Stimulated activated CD4-positive, alpha-beta T cell treated with anti-CD3 and anti-CD28 coated beads, Interleukin-15, amount 100 ng/mL, for 24 hours (primary cell): ENCODE measurements around the gene OXGR1.
"Not testable (repeated sequence)": the region's sequence is repeated elsewhere in the genome, so short reads cannot be mapped to it uniquely, and the experiment has no call there.

ENCODE experiments used
- DNase-seq: peaks from one replicate; pipeline ENCODE4 v3.0.0-alpha.2; 2020

OXGR1 gene

DNA sequence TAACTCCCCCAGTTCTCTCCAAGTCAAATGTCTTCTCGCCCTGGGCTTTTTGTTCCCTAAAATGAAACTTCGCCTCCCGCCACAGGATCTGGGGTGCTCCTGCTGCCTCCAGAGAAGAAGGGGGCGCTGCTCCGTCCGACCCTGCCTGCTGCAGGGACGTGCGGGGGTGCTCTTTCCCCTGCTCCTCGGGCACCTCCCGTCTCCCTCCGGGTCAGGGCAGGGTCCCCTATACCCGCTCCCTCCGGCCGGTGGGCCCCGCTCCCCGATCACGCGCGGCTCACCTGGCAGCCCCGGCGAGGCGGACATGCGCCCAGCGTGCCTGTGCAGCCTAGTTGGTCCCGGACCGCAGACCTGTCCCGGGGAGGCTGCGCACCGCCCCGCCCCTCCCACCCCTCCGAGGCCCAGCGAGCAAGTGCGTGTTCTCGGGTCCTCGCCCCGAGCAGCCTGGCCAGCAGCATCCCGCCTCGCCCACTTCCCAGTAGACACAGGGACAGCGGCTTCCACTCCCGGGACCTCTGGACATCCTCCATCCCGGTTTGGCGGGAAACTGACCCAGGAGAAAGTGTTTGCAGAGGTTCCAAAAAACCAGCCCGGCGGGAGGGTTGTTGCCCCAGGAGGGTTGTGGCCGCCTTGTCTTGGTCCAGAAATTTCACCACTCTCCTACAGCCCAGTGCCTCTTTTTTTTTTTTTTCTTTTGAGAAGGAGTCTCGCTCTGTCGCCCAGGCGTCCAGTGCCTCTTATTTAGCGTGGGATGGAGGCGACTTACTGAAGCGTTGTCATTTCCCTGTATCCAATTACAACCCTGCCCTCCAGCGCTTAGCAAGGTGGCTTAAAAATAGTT, at the start of gene OXGR1:
Gene OXGR1 (minus strand): TSS at position 460 of the 841 bp plus-strand sequence. CDS start 6,717 bp downstream, outside the sequence.
- DNase-seq = no peak

DNA sequence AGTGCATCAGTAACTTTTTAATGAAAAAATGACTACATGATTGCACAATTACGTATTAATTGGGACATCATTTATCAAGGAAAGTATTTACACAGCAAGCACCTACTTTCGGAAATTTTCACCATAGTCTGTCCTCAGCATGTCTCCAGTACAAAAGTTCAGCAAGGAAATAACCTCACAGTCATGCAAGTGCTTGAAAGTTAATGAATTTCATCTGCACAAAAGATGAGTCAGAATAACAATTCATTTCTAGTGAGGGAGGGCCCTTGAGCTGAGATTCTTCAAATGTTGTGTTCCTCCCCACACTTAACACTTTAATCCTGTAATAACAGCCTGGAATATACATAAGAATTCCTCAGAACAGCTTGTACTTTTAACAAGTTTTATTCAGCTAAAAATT, 49.0 kb upstream of the OXGR1 start:
- no peak for DNase-seq

DNA sequence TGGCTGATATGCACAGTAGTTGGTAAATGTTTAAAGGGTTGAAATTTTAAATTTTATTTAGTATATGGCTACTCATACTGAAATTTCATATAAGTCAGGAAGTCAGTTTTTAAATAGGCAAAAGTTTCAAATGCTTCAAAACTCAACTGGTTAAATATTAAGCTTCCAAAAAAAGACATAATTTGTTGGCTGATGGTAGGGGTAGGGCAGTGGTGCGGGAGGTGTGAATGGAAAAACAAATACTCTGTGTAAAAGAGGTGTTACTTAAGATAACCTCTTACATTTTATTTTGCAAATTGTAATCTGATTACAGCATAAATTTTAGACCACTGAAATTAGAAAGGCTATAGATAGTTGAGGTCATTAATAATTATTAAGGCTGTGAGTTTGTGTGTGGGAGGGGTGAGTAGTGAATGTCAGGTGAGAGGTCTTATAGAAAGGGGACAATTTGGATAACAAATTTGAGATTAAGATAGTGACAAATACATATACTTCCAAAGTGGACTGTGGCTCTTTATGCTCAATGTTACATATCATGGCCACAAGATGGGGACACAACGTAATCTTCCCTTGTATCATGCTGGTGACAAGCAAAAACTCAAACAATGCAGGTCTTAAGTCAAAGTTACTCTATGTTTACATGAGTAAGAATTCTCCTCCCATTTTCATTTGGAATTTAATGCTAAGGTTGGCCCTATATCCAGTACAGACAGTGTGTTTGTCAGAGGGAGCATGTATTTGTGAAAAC, 36.6 kb upstream of the OXGR1 start:
- DNase-seq = no peak

DNA sequence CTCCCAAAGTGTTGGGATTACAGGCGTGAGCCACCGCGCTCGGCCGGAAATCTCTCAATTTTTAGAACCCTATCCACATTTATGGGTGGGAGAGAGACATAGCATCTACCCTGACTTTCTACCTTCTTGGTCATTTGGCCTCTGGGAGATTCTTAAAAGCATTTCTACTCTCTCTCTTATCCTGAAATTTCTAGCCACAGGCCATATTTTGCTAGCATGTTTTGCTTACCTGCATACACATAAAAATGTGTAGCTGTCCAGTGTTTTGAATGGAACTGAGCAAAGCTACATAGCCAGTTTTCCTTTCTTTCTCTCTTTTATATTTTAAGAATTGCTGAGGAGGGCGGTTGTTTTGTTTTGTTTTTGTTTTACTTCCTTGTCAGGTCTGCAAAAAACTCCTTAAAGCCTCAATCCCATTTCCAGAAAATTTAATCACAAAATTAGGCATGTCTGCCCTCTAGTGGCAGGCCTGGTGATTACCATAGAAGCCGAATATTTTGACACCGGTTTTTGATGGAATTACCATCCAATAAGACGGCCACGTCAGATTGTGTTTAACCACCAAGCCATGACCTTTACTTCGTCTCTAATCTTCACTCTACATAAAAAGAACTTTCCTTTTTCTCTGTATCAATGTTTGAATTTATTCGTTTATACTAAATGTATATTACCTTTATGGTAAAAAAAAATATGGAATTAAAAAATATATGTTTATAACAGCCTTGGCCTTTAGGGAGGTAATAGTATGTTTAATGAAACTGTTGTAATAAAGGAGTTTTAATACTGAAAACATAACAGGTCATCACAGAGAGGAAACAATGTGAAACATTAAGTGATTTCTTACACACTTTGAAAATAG, 34.4 kb upstream of the OXGR1 start:
- DNase-seq = peak; percentile 62

DNA sequence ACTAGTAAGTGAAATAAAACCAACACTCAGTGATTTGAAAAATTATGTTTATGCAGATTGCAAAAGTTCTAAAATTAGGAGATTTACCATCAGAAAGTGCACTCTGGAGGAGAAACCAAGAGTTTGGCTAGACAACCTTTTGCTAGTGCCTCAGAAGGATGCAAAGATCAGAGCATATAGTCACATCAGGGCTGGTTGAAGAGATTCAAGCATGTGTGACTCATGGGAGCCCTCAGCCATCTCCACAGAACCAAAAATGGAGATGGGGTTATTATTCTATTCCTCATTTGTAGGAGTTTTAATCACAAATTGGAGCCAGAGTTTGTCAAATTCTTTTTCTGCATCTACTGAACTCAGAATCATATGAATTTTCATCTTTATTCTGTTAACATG, 32.9 kb upstream of the OXGR1 start:
- DNase-seq = no peak

DNA sequence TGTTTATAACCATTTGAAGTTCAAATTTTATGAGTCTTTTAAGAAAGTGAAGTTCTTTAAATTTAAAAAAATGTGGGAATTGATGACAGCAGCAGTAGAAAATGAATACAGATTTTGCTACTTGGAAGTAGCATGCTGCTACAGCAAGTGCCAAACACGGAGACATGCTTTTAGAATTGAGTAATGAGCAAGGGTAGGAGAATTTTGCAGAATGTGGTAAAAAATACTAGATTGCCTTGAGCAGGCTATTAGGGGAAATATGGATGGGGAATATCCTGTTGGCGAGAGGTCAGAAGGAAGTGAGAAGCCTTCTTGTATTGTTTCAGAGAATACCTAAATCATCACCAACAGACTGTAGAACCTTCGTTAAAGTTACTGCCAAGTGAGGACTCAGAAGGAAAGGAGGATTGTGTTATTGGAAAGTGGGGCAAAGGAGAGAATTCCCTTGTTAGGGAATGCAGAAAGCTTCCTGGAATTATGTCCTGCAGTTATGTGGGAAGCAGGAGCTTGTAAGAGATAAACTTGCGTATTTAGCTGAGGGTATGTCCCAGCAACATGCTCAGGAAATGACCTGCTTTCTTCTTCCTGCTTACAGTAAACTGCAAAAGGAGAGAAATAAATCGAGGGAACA, 32.4 kb upstream of the OXGR1 start:
- DNase-seq = no peak

DNA sequence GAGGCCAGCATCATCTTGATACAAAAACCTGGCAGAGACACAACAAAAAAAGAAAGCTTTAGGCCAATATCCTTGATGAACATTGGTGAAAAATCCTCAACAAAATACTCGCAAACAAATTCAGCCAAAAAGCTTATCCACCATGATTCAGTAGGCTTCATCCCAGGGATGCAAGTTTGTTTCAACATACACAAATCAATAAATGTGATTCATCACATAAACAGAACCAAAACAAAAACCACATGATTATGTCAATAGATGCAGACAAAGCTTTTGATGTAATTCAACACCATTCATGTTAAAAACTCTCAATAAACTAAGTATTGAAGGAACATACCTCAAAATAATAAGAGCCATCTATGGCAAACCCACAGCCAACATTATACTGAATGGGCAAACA, 29.5 kb upstream of the OXGR1 start:
- DNase-seq = not testable (repeated sequence)

DNA sequence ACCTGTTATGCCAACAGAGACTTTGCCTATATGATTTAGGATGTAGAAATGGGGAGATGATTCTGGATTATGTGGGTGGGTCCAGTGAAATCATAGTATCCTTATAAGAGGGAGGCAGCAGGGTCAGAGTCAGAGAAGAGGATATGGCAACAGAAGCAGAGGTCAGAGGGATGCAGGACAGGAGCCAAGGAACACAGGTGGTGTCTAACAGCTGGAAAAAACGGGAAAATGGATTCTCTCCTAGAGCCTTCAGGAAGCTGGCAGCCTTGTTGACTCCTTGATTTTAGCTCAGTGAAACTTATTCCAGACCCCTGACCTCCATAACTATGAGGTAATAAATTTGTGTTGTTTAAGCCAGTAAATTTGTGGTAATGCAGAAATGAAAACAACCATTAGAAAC, 28.8 kb upstream of the OXGR1 start:
- no peak for DNase-seq

DNA sequence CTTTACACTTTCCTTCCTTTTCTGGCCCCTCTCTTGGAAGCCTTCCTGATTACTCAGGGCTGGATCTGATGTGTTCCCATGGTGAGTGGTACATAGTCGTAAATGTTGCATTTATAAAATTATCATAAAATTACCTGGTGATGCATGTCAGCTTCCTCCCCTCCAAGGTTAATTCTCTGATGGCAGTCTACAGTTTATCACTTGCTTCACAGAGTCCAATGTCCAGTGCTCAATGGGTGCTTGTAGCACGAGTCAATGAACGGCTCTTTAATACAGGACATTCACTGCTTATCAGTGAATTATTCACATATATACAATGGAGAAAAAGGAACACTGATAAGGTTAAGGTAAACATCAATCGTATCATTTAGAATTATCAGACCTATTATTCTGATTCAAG, 27.0 kb upstream of the OXGR1 start:
- no peak for DNase-seq

DNA sequence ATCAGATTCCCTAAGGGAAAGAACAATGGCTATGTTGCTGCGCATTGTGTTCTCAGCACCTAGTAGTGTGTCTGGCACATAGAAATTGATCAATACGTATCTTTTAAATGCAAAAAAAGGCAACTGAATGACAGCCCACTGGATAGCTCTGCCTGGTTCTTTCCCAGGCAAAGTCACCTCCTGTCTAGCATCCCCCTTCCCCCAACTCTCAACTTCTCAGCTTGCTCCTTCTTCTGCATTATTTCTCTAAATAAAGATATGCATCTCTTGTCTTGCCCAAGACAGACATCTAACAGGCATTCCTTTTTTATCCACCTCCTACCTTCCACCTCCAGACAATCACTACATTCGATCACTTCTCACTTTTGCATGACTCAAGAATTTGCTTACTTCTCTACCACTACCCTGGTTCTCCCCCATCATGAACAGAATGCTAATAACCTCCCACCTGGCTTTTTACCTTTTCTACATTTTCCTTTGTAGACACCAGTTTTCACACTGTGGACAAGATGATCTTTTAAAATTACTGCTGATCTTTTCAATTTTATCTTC, 26.5 kb upstream of the OXGR1 start:
- no peak for DNase-seq

DNA sequence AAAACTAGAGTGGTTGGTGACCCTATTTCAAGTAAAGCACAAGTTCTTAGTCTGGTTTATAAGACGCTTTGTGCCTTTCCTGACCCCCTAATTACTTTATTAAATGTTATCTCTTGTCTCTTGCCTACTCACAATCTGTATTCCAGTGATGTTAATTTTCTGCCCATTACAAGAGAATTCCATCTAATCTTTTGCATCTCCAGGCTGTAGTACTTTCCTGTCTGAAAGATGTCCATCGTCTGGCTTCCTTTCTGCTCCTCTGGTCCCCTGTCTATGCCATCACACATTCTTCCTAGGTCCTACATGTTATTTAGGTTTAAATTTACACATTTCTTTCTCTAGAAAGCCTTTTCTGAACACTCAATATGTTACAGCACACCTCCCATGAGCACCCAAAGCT, 25.9 kb upstream of the OXGR1 start:
- DNase-seq = no peak

DNA sequence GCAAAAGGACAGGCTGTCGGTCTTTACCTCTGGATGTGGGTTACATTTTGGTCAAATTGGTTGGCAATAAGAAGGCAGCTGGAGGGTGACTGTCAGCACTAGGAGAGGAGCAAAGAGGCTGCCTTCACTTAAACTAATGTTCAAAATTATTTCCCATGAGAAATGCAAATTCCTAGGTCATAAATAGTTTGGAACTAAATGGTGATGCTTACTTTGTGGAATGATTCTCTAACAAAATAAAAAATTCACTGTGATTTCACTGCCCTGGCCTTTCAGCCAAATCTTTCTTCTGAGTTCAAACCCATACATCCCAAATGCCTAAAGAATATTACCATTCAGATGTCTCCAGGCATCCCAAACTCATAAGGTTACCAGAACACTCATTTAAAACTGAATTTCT, 25.0 kb upstream of the OXGR1 start:
- DNase-seq = no peak

DNA sequence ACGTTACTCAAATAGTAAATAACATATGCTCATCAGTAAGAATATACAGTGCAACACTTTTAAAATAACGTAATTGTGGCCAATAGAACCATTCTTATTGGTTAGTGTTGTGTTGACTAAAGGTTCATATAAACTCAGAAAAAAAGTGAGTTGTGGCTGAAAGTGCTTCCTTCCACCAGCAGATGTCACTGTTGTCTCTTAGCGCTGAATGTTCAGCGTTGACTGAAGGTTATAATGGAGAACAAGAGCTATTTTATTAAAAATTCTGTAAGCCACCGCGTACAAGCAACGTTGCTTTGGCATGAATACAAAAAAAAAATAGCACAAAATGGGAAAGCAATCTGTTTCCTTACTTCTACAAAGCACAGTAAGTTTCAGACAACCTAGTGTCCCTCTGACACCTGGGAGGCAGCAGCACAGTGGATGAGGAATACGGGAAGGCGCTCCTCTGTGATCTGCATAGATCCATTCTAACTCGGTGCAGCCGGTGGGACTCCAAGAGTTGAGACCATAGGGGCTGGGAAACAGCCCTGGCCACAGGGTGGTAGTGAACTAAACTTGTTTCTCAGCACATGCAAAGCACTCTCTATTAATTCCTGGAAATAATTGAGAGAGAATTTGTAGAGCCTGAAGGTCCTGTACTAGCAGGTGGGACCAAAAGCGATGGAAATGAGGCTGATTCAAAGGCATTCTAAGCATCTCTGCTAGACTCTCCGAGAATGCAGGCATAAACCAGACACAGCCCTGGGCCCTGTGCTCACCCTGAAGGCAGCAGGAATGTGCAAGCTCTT, 23.9 kb upstream of the OXGR1 start:
- peak; percentile 40 for DNase-seq

DNA sequence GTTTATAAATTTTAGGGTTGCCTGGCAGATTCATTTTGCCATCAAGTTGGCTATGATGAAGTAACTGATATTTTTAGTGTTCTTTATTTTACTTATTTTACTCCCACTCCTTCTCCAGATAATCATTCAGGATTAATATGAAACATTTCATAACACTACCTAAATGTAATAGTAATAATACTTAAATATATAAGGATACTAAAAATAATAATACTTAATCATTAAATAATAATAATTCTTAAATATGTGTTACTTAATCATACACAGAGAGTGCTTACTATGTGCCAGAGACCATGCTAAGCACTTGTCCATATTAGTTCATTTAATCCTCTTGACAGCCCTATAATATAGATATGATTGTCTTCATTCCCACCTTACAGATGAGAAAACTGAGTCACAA, 23.0 kb upstream of the OXGR1 start:
- DNase-seq = no peak

DNA sequence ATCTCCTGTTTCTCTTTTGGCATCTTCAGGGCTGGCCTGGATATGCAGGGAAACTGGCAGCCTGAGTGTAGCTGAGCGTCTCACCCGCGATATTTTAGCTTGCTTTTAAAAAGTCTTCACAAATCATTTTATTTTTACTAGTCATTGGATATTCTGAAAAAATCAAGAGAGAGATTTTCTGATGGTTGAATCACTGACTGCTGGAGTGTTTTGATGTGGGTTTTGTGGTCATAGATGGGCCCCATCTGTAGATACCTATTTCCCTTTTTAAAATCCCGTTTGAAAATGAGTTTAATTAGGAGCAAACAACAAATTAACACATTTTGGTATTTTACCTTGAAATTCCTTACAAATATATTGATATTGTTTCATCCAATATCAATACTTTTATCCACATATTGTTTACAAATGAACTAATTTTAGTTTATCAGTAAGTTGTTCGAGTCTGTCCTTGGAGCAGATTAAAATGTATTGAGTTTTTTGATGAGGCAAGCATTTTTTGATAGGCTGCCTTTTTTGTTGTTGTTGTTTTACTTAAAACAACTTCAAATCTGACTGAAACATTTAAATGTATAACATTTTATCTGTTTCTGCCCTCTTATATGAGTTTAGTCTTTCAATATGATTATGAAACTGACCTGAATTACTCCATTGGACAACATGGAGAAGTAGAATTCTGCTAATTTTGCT, 21.5 kb upstream of the OXGR1 start:
- DNase-seq = no peak

DNA sequence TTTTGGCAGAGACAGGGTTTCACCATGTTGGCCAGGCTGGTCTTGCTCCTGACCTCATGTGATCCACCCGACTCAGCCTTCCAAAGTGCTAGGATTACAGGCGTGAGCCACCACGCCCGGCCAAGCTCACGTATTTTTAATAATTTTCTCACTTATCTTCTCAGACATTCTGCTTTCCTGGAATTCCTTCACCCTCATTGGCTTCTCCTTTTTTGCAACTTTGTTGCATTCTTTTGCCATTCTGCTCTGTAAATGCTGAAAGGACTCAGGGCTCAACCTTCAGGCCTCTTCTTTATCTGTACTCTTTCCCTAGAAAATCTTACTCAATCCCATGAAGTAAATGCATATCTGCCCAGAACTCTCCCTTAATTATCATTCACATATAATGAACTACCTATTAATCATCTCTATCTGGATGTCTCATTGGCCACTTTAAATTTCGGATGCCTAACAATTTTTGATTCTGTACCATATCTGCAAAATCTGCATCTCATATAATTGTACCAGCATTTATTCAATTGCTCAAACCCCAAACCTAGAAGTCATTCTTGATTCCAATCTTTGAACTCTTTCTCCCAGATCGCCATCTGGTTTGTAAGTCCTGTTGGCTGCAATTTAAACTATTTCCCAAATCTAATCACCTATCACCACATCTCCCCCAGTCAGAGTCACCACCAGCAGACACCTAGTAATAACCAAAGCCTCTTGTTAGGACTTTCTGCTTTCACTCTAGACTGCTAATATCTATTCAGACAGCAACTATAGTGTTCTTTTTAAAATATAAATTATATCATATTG, 18.2 kb upstream of the OXGR1 start:
- DNase-seq = no peak

DNA sequence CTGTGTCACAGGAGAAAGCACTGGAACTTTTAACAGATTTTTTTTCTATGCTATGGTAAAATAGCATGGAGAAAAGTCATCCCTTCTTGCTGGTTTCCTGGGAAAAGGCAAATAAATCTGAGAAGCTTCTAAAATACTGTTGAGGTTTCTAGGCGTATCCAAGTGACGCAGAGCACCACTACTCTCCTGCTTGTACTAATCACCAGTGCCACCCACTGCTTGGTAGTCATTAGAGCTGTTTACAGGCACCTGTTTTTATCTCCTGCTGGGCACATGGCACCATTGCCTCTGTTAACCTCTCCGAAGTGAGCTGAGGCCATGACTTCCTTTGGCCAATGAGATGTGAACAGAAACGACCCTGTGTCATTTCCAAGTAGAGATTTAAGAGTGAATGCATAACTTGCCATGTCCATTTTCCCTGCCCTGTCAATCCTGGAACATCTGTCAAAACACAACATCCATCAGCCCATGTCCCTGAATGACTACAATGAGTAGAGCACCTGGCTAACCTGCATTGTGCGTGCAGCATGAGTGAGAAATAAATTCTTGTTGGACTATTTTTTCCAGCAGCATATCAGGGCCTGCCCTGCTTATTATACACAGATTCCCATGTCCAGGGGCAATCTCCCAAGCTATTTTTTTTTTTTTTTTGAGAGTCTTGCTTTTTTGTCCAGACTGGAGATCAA, 17.3 kb upstream of the OXGR1 start:
- no peak for DNase-seq

DNA sequence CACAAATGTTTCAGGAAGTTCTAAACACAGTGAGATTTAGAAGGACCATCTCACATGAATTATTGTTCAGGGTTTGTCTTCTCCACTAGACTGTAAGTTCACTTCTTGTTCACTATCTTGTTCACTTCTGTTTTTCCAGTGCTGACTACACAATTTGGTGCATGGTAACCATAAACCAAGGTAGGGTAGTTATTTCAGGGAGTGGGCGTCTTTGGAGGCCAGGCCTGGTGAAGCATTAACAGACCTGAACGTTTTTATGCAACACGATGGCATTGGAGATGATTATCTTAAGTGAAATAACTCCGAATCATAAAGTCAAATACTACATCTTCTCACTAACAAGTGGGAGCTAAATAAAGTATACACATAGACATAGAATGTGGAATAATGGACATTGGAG, 14.4 kb upstream of the OXGR1 start:
- no peak for DNase-seq

DNA sequence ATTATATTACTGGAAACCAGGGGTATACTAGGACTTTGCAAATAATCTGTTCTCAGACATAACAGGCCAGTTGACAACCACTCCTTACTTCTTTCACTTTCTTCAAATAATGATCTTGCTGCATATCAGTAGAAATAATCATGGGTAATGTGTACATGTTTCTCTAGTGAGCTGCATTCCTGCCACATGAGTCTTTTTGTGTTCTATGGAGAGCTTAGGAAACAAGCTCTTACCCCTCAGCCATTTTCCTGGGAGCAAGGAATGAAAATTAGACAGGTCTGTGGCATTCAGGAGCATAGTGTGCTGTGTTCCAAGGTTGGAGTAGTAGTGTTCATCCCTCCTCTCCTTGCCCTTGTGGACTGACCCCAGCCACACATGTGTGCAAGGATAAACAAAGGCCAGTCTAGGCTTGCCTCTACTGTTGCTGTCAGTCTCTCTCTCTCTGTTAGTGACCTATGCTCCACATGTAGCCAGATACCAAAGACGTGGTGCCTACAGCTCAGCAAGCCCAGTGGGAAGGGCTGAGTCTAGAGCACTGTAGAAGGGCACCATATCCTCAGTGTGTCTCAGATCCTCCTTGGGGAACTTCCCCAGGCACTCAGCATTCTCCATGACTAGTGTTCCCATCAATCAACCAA, 11.5 kb upstream of the OXGR1 start:
- no peak for DNase-seq
